HPDE6-E6E7 (cell line): ENCODE measurements around the gene XK.

ENCODE experiments used
- DNase-seq: peaks from one replicate; pipeline ENCODE4 v3.0.0; 2011; ENCODE audit warnings: missing footprints; ENCODE audit errors: extremely low spot score

The XK gene

GRCh38 chrX:37679888-37680287 lies 5.7 kb upstream of the XK start:
- DNase-seq = no peak

GRCh38 chrX:37684426-37684825 lies 1.2 kb upstream of the XK start:
- no peak for DNase-seq

GRCh38 chrX:37684973-37685372 lies 618 bp upstream of the XK start:
- DNase-seq = no peak

- DNase-seq = no peak
Measured at GRCh38 chrX:37686369-37686995, 891 bp downstream of the XK start.

GRCh38 chrX:37686996-37687395 lies 1.4 kb downstream of the XK start:
- DNase-seq = no peak

GRCh38 chrX:37690119-37690518 lies 4.5 kb downstream of the XK start:
- no peak for DNase-seq

- no peak for DNase-seq
Measured at GRCh38 chrX:37692918-37693317, 7.3 kb downstream of the XK start.

GRCh38 chrX:37697169-37697760 lies 11.7 kb downstream of the XK start:
- DNase-seq = no peak

- DNase-seq = no peak
Measured at GRCh38 chrX:37701588-37701987, 16.0 kb downstream of the XK start.

- DNase-seq = no peak
Measured at GRCh38 chrX:37711991-37712390, 26.4 kb downstream of the XK start.

- DNase-seq = peak; percentile 21
Measured at GRCh38 chrX:37712458-37712857, 26.9 kb downstream of the XK start.

GRCh38 chrX:37714479-37714878 lies 28.9 kb downstream of the XK start:
- no peak for DNase-seq

- no peak for DNase-seq
Measured at GRCh38 chrX:37716602-37717001, 31.0 kb downstream of the XK start.

- no peak for DNase-seq
Measured at GRCh38 chrX:37717708-37718107, 32.1 kb downstream of the XK start.

GRCh38 chrX:37722595-37722994 lies 37.0 kb downstream of the XK start:
- DNase-seq = no peak

GRCh38 chrX:37726346-37726745 lies 40.8 kb downstream of the XK start:
- DNase-seq = no peak

GRCh38 chrX:37745354-37745753 lies 59.8 kb downstream of the XK start:
- peak; percentile 49 for DNase-seq

GRCh38 chrX:37745835-37746217 lies 60.2 kb downstream of the XK start:
- DNase-seq = no peak

- no peak for DNase-seq
Measured at GRCh38 chrX:37746218-37746941, 60.8 kb downstream of the XK start.

GRCh38 chrX:37746951-37747350 lies 61.4 kb downstream of the XK start:
- DNase-seq = no peak

GRCh38 chrX:37752281-37752680 lies 66.7 kb downstream of the XK start:
- DNase-seq = no peak

GRCh38 chrX:37752936-37753335 lies 67.3 kb downstream of the XK start:
- no peak for DNase-seq

- no peak for DNase-seq
Measured at GRCh38 chrX:37753384-37753783, 67.8 kb downstream of the XK start.
